CD4-positive, alpha-beta T cell treated with Interleukin-2 at 100 ng/mL for 4 hours (primary cell): Measurements from ENCODE around the gene HS6ST1.
A peak's percentile ranks its signal among the peaks of the same experiment; 100 is the strongest.
"Not testable (repeated sequence)": the region's sequence is repeated elsewhere in the genome, so short reads cannot be mapped to it uniquely, and the experiment has no call there.

ENCODE experiments used
- DNase-seq: peaks from one replicate; pipeline ENCODE4 v3.0.0-alpha.2; 2020; ENCODE audit warnings: low spot score

HS6ST1 gene

DNA sequence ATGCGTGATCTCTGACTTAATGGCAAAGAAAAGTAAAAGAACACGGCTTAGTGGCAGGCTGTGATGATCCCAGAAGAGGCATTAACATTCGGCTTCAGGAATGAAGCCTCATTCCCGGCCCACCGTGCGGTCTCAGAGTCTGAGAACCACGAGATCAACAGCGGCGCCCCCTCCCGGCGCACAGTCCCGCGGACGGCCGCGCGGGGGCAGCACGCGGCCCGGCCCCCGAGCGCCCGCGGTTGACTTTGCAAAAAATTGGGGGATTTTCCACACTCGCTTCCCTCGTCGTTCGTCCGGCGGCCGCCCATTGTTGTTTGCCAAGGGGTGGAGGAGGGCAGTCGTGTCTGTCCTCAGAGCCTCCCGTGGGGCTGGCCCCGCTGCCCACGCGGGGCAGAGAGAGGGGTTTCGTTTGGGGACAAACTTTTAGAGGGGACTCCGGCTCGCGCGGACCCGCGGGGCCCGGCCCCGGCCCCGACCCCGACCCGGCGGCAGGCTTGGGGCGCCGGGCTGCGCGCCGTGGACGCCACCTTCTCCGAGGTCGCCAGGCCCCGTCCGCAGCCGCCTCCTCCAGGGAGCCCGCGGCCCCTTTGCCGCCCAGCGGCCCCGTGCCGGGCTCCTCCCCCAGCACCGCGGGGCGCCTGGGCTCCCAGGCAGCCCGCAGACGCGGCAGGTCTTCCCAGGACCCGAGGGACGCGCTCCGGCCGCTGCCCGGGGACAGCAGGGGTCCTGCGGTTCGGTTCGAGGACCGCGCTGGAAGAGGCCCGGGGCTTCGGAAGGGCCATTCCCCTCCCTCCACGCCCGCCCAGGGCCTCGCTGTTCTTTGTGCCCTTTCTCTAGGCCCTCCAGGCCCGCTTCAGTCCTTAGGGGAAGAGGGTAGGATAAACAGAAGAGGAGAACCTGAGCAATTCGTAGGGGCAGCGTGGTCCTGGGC is 3.4 kb upstream of the HS6ST1 start:
- DNase-seq: peak; percentile 85

- DNase-seq: no peak
Observed at GRCh38 chr2:128320906-128321771, 2.5 kb upstream of the HS6ST1 start.

GRCh38 chr2:128320192-128320905 is 1.7 kb upstream of the HS6ST1 start:
- no peak for DNase-seq

GRCh38 chr2:128319631-128320191 is 1.0 kb upstream of the HS6ST1 start:
- no peak for DNase-seq

DNA sequence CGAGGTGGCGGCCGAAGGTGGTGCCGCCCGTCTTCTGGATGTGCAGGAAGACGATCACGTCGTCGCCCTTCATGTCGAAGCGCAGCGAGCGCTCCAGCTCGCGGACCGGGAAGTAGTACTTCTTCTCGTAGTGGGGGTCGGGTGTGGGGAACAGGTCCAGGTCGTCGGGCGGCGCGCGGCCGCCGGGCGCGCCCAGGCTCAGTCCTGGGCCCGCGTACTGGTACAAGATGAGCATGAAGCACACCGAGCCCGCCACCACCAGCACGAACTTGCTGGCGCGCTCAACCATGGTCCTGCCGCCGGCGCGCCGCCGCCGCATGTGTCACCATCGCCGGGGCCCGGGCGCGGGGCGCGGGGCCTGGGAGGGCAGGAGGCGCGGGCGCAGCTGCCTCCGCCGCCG is 423 bp downstream of the HS6ST1 start:
- DNase-seq: peak; percentile 5

- not testable (repeated sequence) for DNase-seq
Observed at GRCh38 chr2:128317899-128318225, 806 bp downstream of the HS6ST1 start.

- no peak for DNase-seq
Observed at GRCh38 chr2:128317181-128317898, 1.3 kb downstream of the HS6ST1 start.

GRCh38 chr2:128316777-128317180 is 1.9 kb downstream of the HS6ST1 start:
- no peak for DNase-seq

DNA sequence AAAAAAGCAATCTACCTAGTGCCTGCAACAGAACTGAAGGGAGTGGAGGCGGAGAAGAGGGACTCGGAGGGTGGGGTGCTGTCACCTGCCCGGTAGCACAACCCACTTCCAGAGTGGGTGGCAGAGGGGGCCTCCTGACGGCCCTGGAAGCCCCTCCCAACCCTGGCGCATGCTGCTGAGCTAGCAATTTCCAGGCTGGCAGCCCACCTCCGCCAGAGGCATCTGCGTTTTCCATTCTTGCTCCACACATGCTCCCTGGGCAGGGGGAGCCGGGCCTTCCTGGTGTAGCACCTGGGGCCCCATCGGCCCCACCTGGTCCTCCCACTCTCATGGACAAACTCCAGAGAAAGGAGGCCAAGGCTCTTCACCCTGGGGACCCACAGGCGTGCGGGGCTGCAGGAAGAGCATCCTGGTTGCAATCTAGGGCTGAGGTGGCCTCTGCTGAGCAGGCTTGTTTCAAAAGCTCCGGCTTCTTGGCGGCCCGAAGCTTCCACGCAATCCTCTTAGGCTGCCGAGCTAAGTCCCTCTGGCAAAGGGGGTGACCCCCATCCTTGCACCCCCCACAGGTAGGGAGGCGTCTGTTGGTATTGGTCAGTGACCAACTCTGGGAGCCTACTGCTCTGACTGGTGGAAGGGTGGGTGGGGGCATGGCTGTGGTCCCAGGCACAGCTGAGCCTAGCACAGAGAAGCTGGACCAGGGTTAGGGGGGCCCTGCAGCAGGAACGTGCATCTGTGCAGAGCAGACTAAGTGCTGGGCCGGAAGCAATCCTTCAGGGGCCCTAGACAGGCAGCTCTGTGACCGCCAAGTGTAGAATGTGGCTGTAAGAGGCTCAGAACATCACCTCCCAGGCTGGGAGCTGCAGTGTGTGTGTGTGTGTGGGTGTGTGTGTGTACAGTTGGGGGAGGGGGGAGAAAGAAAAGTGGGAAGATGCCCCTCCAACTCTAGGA is 2.6 kb downstream of the HS6ST1 start:
- DNase-seq: no peak

- DNase-seq: no peak
Observed at GRCh38 chr2:128315122-128315828, 3.4 kb downstream of the HS6ST1 start.

- no peak for DNase-seq
Observed at GRCh38 chr2:128314348-128315121, 4.1 kb downstream of the HS6ST1 start.

DNA sequence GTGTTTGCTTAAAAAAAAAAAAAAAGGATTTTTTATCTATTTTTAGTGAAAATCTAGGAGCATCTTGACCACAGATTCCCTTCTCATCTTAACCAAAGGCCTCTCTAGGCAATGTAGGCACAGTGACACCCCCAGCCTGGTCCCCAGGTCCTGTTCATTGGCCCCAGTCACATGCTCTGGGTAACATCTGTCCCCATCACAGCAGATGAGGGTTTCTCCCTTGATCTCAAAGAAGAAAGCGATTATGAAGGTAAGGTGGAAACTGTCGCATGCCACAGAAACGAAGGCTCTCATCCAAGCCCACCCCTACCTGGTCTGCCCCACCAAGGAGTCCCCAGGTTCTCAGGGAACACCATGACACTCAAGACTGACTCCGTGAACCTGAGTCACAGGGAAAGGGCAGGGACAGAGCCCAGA is 4.7 kb downstream of the HS6ST1 start:
- no peak for DNase-seq

DNA sequence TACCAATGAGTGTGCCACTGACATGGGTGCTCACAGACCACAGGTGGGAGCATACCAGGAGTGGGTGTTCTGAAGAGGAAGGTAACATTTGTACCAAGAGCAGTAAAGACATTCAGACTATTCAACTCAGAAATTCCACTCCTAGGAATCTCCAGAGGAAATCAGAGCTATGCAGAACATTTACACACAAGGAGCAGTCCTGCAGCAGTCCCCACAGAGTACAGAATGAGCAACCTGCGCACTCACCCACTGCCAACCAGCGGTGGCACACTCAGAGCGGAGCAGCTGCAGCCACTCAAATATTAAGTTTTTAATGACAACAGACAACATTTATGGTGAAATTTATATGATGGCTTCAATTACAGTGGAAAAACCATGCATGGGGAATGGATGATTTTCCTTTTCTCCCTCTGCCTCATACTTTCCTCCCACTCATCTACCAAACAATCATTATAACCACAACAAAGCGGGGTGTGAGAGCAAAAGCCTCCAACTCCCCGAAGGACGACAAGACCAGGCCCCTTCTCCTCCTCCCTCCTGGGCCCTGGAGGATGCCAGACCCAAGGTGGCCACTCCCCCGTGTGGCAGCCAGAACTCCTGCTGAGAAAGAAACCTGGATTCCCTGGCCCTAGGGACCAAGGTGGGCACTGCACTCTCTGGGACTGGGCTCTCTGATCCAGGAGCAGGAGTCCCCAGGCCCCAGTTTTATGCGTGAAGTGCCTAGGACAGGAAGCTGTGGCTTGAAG is 5.4 kb downstream of the HS6ST1 start:
- DNase-seq: no peak

DNA sequence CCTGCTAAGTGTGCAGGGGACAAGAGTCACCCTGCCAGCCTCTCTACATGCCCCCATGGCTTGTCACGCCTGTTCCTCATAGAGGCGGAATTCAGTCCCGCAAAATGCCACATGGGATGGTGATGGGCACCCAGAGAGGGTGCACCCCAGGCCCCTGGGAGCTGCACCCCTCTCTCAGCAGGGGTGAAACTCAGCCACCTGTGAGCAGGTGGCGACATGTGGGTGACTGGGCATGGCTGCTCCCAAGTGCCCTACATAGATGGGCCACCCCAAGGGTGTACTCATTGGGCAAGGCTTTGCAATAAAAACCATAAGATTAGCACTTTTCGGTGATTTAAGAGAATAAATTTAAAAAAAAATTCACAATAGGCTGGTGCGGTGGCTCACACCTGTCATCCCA is 6.3 kb downstream of the HS6ST1 start:
- DNase-seq: no peak

GRCh38 chr2:128311755-128312341 is 6.8 kb downstream of the HS6ST1 start:
- DNase-seq: no peak

DNA sequence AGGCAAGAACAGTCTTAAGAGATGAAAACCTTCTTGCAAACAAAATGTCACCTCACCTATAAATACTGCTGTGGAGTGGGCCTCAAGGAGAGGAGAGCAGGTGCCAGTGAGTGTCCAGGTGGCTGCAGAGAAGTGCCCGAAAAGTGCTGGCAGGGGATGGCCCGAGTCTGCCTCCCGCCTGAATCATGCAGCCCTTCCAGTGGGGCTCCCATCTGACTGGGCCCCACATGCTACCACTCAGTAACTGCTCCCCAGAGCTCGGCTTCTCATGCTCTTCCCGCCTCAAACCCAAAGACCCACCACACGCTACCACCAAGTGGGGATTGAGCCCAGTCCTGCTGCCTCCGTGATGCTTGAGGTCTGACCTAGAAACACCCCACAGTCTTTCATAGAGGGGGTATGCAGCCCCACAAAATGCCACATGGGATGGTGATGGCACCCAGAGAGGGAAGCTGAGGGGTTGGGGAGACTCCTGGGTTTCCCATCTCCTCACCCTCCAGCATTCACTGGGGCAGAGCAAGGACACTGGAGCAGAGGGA is 7.4 kb downstream of the HS6ST1 start:
- no peak for DNase-seq

- DNase-seq: no peak
Observed at GRCh38 chr2:128310761-128311160, 7.9 kb downstream of the HS6ST1 start.
